Loucy (cell line): Measurements from ENCODE around the gene ENOX1.

Source experiments
- H2AFZ ChIP-seq: fragments of 200-600 bp; sonication (generic); 2 replicates; pipeline ENCODE4 v1.6.0; 2016; ENCODE audit warnings: antibody characterized with exemption, mild to moderate bottlenecking, low read length, moderate library complexity
- H3F3A ChIP-seq: fragments of 200-600 bp; 2 replicates; pipeline ENCODE4 v1.6.0; 2016; ENCODE audit warnings: antibody characterized with exemption, low read depth, mild to moderate bottlenecking
- H3K27me3 ChIP-seq: fragments of 200-600 bp; sonication (generic); 2 replicates; pipeline ENCODE4 v1.6.1; 2014; ENCODE audit warnings: low read length, mild to moderate bottlenecking; ENCODE audit not compliant: insufficient read depth, poor library complexity, severe bottlenecking
- H3K36me3 ChIP-seq: fragments of 200-600 bp; sonication (generic); 2 replicates; pipeline ENCODE4 v1.6.1; 2016; ENCODE audit warnings: low read length; ENCODE audit not compliant: insufficient read depth
- H3K4me1 ChIP-seq: fragments of 200-600 bp; sonication (generic); 2 replicates; pipeline ENCODE4 v1.5.1; 2014; ENCODE audit warnings: low read length, mild to moderate bottlenecking; ENCODE audit not compliant: insufficient read depth, poor library complexity, severe bottlenecking
- H3K4me2 ChIP-seq: fragments of 200-600 bp; sonication (generic); 2 replicates; pipeline ENCODE4 v1.6.0; 2014; ENCODE audit warnings: antibody characterized with exemption, low read length, low read depth, mild to moderate bottlenecking; ENCODE audit not compliant: poor library complexity, severe bottlenecking
- H3K4me3 ChIP-seq: fragments of 200-600 bp; sonication (generic); 2 replicates; pipeline ENCODE4 v1.5.1; 2014; ENCODE audit warnings: low read length, mild to moderate bottlenecking, mixed read lengths; ENCODE audit not compliant: poor library complexity, severe bottlenecking
- H3K79me2 ChIP-seq: fragments of 200-600 bp; sonication (generic); 2 replicates; pipeline ENCODE4 v1.6.1; 2014; ENCODE audit warnings: low read length; ENCODE audit not compliant: insufficient read depth
- H3K9ac ChIP-seq: fragments of 200-600 bp; sonication (generic); 2 replicates; pipeline ENCODE4 v1.6.0; 2014; ENCODE audit warnings: mild to moderate bottlenecking, low read depth, low read length, moderate library complexity; ENCODE audit not compliant: poor library complexity, severe bottlenecking
- H3K9me2 ChIP-seq: fragments of 200-600 bp; sonication (generic); replicated peaks from 2 replicates; pipeline ENCODE4 v1.6.1; 2016; ENCODE audit warnings: low read depth, low read length, mixed read lengths
- H3K9me3 ChIP-seq: fragments of 200-600 bp; sonication (generic); 2 replicates; pipeline ENCODE4 v1.6.1; 2014; ENCODE audit warnings: mild to moderate bottlenecking, antibody characterized with exemption, low read length, low read depth; ENCODE audit not compliant: insufficient read depth
- H4K20me1 ChIP-seq: fragments of 200-600 bp; sonication (generic); 2 replicates; pipeline ENCODE4 v1.6.0; 2014; ENCODE audit warnings: antibody characterized with exemption, low read length, mild to moderate bottlenecking; ENCODE audit not compliant: insufficient read depth, poor library complexity, severe bottlenecking
- EZH2phosphoT487 ChIP-seq: fragments of 200-600 bp; IDR thresholded peaks from 2 replicates; pipeline ENCODE4 v1.6.1; 2018; ENCODE audit warnings: antibody characterized with exemption, mild to moderate bottlenecking, moderate library complexity, borderline replicate concordance
- TF ChIP-seq, protein P1 (sequence below): fragments of 200-600 bp; sonication (generic); conservative IDR thresholded peaks from 2 replicates; pipeline ENCODE4 v1.5.1; 2014; ENCODE audit warnings: mild to moderate bottlenecking, antibody characterized with exemption, low read length

The ENOX1 gene

DNA sequence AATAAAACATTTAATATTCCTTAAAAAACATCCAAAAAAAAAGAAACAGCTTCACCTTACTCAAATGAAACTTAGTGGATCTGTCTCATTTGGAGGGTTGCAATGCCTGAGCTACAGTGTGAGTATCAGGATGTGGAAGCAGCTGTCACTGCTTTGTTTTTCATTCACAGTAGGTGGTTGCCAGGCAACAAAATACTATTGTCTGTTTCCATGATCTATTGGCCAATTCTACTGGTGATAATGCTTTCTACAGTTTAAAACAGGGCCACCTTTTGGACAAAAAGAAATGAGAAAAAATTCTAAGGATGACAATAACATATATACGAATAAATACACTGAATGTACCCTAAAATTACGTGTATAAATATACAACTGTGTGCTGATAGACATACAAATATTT lies 3.0 kb downstream of the ENOX1 start:
- Histone ChIP-seq H3F3A (peaks cover 8% of the 10 kb centered on the region; the same call in 1 of the 2 replicates), H3K9ac (no peak overlapping the region), H3K4me3 (no peak overlapping the region), H3K9me3 (no peaks in the 10 kb centered on the region), H3K79me2 (no peaks in the 10 kb centered on the region), H3K27me3 (no peaks in the 10 kb centered on the region), H3K9me2 (no peaks in the 10 kb centered on the region), H2AFZ (no peak overlapping the region), H3K4me1 (peaks cover 17% of the 10 kb centered on the region), H3K4me2 (no peak overlapping the region), H4K20me1 (no peaks in the 10 kb centered on the region), H3K36me3 (no peaks in the 10 kb centered on the region)
- TF ChIP-seq, protein P1, sequence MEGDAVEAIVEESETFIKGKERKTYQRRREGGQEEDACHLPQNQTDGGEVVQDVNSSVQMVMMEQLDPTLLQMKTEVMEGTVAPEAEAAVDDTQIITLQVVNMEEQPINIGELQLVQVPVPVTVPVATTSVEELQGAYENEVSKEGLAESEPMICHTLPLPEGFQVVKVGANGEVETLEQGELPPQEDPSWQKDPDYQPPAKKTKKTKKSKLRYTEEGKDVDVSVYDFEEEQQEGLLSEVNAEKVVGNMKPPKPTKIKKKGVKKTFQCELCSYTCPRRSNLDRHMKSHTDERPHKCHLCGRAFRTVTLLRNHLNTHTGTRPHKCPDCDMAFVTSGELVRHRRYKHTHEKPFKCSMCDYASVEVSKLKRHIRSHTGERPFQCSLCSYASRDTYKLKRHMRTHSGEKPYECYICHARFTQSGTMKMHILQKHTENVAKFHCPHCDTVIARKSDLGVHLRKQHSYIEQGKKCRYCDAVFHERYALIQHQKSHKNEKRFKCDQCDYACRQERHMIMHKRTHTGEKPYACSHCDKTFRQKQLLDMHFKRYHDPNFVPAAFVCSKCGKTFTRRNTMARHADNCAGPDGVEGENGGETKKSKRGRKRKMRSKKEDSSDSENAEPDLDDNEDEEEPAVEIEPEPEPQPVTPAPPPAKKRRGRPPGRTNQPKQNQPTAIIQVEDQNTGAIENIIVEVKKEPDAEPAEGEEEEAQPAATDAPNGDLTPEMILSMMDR: peak; percentile 20; the same call in 1 of the 2 replicates
- TF ChIP-seq EZH2phosphoT487: no peak

DNA sequence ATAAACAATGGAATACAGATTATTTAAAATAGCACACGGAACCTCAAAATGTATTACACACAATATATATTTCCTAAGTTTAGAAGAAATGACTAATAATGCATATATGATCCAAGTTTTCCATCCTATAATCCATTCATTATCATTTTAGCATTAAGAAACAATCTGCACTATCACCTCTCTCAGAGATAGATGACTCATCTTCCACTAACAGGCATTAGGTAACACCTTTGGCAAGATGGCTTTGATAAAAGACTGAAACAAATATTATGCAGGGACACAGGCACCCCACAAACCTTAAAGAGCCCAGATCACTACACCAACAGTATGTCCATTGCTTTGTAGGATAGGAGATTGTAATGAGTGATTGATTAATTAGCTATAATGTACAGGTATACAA lies 4.1 kb downstream of the ENOX1 start:
- no peak overlapping the region for H2AFZ ChIP-seq
- no peaks in the 10 kb centered on the region for H3K36me3 ChIP-seq
- H3K4me2 ChIP-seq: no peak overlapping the region
- no peaks in the 10 kb centered on the region for H3K79me2 ChIP-seq
- H3K9ac ChIP-seq: no peak overlapping the region
- no peak overlapping the region for H3K4me3 ChIP-seq
- H3K9me2 ChIP-seq: no peaks in the 10 kb centered on the region
- no peak for TF ChIP-seq EZH2phosphoT487
- TF ChIP-seq, protein P1: no peak
- H3K4me1 ChIP-seq: peaks cover 14% of the 10 kb centered on the region
- H3K27me3 ChIP-seq: no peaks in the 10 kb centered on the region
- no peaks in the 10 kb centered on the region for H3K9me3 ChIP-seq
- H4K20me1 ChIP-seq: no peaks in the 10 kb centered on the region
- H3F3A ChIP-seq: peaks cover 8% of the 10 kb centered on the region; the same call in 1 of the 2 replicates

DNA sequence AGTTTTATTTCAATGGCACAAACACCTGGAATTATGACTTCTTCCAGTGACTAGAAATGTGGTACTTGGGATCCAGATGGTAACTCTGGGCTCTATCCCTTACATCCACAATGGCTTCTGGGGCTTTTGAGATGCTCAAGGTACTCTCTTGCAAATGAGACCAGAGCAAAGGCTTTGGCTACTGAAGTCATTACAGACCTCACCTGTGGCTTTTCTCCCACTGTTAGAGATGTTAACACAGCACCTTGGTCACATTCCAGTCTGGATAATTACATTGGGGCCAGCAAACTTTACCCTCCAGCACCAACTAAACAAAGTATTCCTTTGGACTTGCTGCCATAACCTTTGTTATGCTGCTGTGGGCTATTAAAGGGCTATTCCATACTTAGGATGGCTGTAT lies 6.1 kb downstream of the ENOX1 start:
- Histone ChIP-seq H4K20me1 (no peaks in the 10 kb centered on the region), H3F3A (peaks cover 11% of the 10 kb centered on the region; the same call in 1 of the 2 replicates), H3K4me1 (peaks cover 22% of the 10 kb centered on the region), H3K9me3 (no peaks in the 10 kb centered on the region), H3K27me3 (no peaks in the 10 kb centered on the region), H3K4me2 (no peak overlapping the region), H2AFZ (no peak overlapping the region), H3K4me3 (no peak overlapping the region), H3K79me2 (no peaks in the 10 kb centered on the region), H3K36me3 (no peaks in the 10 kb centered on the region), H3K9me2 (no peaks in the 10 kb centered on the region), H3K9ac (no peak overlapping the region)
- TF ChIP-seq, protein P1: no peak
- TF ChIP-seq EZH2phosphoT487: no peak
